ENCODE results near the gene ZNF568. TPM values are rescaled to one million over a fixed set of nuclear protein-coding genes. Genes with fewer than 3 reads are reported as not detected.

The ZNF568 gene
- total RNA-seq, 3 donors from 2014 or later, result 8.5 to 17.9 (median 9.8) TPM

DNA sequence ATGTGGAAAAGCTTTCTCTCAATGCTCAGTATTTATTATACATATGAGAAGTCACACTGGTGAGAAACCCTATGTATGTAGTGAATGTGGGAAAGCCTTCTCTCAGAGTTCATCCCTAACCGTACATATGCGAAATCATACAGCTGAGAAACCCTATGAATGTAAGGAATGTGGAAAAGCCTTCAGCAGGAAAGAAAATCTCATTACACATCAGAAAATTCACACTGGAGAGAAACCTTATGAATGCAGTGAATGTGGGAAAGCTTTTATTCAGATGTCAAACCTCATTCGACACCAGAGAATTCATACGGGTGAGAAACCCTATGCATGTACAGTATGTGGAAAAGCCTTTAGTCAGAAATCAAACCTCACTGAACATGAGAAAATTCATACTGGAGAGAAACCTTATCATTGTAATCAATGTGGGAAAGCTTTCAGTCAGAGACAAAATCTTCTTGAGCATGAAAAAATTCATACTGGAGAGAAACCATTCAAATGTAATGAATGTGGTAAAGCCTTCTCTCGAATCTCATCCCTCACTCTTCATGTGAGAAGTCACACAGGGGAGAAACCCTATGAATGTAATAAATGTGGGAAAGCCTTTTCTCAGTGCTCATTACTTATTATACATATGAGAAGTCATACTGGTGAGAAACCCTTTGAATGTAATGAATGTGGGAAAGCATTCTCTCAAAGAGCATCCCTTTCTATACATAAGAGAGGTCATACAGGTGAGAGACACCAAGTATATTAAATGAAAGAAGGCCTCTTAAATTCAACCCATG lies 34.4 kb downstream of the ZNF568 start:
- H3K4me1 ChIP-seq, result no peaks in the 10 kb centered on the region
- no peak overlapping the region for H3K27ac ChIP-seq
- peaks cover 71 to 100% of the 10 kb centered on the region in 2 donors for H3K9me3 ChIP-seq
- TF ChIP-seq POLR2AphosphoS5 (IDR thresholded peaks at IDR 0.05) (no peak), CTCF (IDR thresholded peaks at IDR 0.05) (no peak), POLR2A (IDR thresholded peaks at IDR 0.05) (no peak)
- intact Hi-C loops (cut with DNase I; ENCODE audit: low total_unique reads), result no loop called here
- no peak for DNase-seq (ENCODE audit: low spot score in 2 of 2)
- H3K27me3 ChIP-seq, result no peaks in the 10 kb centered on the region
- no peak overlapping the region for H3K4me3 ChIP-seq
- H3K36me3 ChIP-seq, result peaks cover 22% of the 10 kb centered on the region

DNA sequence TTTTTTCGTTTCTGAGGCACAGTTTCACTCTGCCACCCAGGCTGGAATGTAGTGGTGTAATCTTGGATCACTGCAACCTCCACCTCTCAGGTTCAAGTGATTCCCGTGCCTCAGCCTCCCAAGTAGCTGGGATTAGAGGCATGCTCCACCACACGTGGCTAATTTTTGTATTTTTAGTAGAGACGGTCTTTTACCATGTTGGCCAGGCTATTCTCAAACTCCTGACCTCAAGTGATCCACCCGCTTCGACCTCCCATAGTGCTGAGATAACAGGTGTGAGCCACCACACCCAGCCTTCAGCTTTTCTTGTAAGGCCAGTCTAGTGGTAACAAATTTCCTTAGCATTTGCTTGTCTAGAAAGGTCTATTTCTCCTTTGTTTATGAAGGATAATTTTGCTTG lies 46.2 kb downstream of the ZNF568 start:
- Histone ChIP-seq H3K4me3 (no peak overlapping the region), H3K27me3 (no peaks in the 10 kb centered on the region), H3K36me3 (no peaks in the 10 kb centered on the region), H3K4me1 (no peaks in the 10 kb centered on the region), H3K9me3 (peaks cover 40 to 71% of the 10 kb centered on the region in 2 donors), H3K27ac (no peak overlapping the region)
- DNase-seq (ENCODE audit: low spot score in 2 of 2), result no peak
- intact Hi-C loops (cut with DNase I; ENCODE audit: low total_unique reads), result no loop called here
- no peak for TF ChIP-seq POLR2AphosphoS5 (IDR thresholded peaks at IDR 0.05)
- no peak for TF ChIP-seq CTCF (IDR thresholded peaks at IDR 0.05)
- no peak for TF ChIP-seq POLR2A (IDR thresholded peaks at IDR 0.05)

- H3K9me3 ChIP-seq, result peaks cover 39 to 64% of the 10 kb centered on the region in 2 donors
- intact Hi-C loops (cut with DNase I; ENCODE audit: low total_unique reads), result no loop called here
- no peak overlapping the region for H3K4me3 ChIP-seq
- TF ChIP-seq CTCF (IDR thresholded peaks at IDR 0.05), result no peak
- TF ChIP-seq POLR2A (IDR thresholded peaks at IDR 0.05), result no peak
- no peak for TF ChIP-seq POLR2AphosphoS5 (IDR thresholded peaks at IDR 0.05)
- DNase-seq (ENCODE audit: low spot score in 2 of 2), result no peak
- H3K27me3 ChIP-seq, result no peaks in the 10 kb centered on the region
- H3K27ac ChIP-seq, result no peak overlapping the region
- H3K4me1 ChIP-seq, result no peaks in the 10 kb centered on the region
- H3K36me3 ChIP-seq, result no peaks in the 10 kb centered on the region
These were observed 47.1 kb downstream of the ZNF568 start for GRCh38 chr19:36963280-36963679.

DNA sequence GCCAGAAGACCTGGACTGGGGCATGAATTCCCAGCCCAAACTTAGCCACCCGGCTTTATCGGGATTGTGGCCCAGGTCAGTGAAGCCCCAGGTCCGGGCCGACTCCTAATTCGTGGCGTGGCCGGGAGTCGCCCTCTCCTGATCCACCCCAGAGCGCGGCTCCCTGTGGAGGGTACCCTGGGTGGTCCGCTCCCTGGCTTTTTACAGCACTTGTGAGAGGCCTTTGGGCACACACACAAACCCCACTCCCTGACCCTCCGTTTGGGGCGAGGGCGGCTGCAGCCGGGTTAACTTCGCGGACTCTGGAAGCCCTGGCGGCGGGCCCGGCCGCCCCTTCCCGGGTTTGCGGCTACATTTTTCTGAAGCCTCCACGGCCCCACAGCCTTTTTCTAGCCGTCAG lies 56.4 kb downstream of the ZNF568 start:
- intact Hi-C loops (cut with DNase I; ENCODE audit: low total_unique reads), result no loop called here
- no peak for DNase-seq (ENCODE audit: low spot score in 2 of 2)

More for the DNA sequence above, 56.4 kb downstream of the ZNF568 start:
- Histone ChIP-seq H3K9me3 (peaks cover 0 to 17% of the 10 kb centered on the region in 2 donors), H3K4me1 (no peaks in the 10 kb centered on the region), H3K27ac (peak overlapping the region; percentile 74 to 84), H3K27me3 (no peaks in the 10 kb centered on the region), H3K36me3 (no peaks in the 10 kb centered on the region), H3K4me3 (peak overlapping the region; percentile 54 to 75 (median 68))
- TF ChIP-seq POLR2AphosphoS5 (IDR thresholded peaks at IDR 0.05) (no peak), POLR2A (IDR thresholded peaks at IDR 0.05) (no peak), CTCF (IDR thresholded peaks at IDR 0.05) (no peak)
